ENCODE data around the gene PSMD14.

The PSMD14 gene

GRCh38 chr2:161384864-161385263 lies 76.6 kb downstream of the PSMD14 start:
- no peak for DNase-seq (ENCODE audit: low spot score)

GRCh38 chr2:161386228-161386824 lies 78.1 kb downstream of the PSMD14 start:
- no peak for DNase-seq (ENCODE audit: low spot score)

- no peak for DNase-seq (ENCODE audit: low spot score)
These were observed 80.0 kb downstream of the PSMD14 start for GRCh38 chr2:161388146-161388779.

GRCh38 chr2:161391737-161392506 lies 83.7 kb downstream of the PSMD14 start:
- no peak for DNase-seq (ENCODE audit: low spot score)

GRCh38 chr2:161400076-161400475 lies 91.9 kb downstream of the PSMD14 start:
- DNase-seq (ENCODE audit: low spot score), result no peak

- no peak for DNase-seq (ENCODE audit: low spot score)
These were observed 94.1 kb downstream of the PSMD14 start for GRCh38 chr2:161402297-161402696.

- no peak for DNase-seq (ENCODE audit: low spot score)
These were observed 98.1 kb downstream of the PSMD14 start for GRCh38 chr2:161406316-161406715.

- no peak for DNase-seq (ENCODE audit: low spot score)
These were observed 99.4 kb downstream of the PSMD14 start for GRCh38 chr2:161407597-161407996.

GRCh38 chr2:161409308-161409907 lies 101.2 kb downstream of the PSMD14 start:
- DNase-seq (ENCODE audit: low spot score), result no peak

- DNase-seq (ENCODE audit: low spot score), result no peak
These were observed 104.1 kb downstream of the PSMD14 start for GRCh38 chr2:161412346-161412745.

GRCh38 chr2:161414042-161415033 lies 106.1 kb downstream of the PSMD14 start:
- DNase-seq (ENCODE audit: low spot score), result no peak

GRCh38 chr2:161415034-161415986 lies 107.1 kb downstream of the PSMD14 start:
- DNase-seq (ENCODE audit: low spot score), result no peak

- no peak for DNase-seq (ENCODE audit: low spot score)
These were observed 107.9 kb downstream of the PSMD14 start, which contains the start of gene TBR1 for GRCh38 chr2:161415987-161416707. TSS of gene TBR1 (plus strand) at chr2:161416297. CDS start at chr2:161416411, 114 bp downstream.

GRCh38 chr2:161416708-161417437 lies 108.6 kb downstream of the PSMD14 start:
- no peak for DNase-seq (ENCODE audit: low spot score)

GRCh38 chr2:161417438-161418274 lies 109.4 kb downstream of the PSMD14 start:
- no peak for DNase-seq (ENCODE audit: low spot score)

- DNase-seq (ENCODE audit: low spot score), result no peak
These were observed 110.1 kb downstream of the PSMD14 start for GRCh38 chr2:161418275-161418714.

GRCh38 chr2:161418715-161419637 lies 110.8 kb downstream of the PSMD14 start:
- DNase-seq (ENCODE audit: low spot score), result no peak

Data from germinal center (tissue), 1 donor.